Neural progenitor cell (in vitro differentiated cells): ENCODE results near the gene COMMD7.

Experiments
- CTCF ChIP-seq: fragments of 200-600 bp; sonication (generic); IDR thresholded peaks from 2 replicates; pipeline ENCODE4 v1.5.1; 2017; ENCODE audit warnings: antibody characterized with exemption, mild to moderate bottlenecking
- EZH2 ChIP-seq: fragments of 200-600 bp; sonication (generic); IDR thresholded peaks from 2 replicates; pipeline ENCODE4 v1.6.1; 2017; ENCODE audit warnings: antibody characterized with exemption, mild to moderate bottlenecking, moderate library complexity

GRCh38 chr20:32784369-32785080, 41.3 kb upstream of the COMMD7 start:
- TF ChIP-seq CTCF (no peak), EZH2 (no peak)
